Vagina (tissue), 2 donors: ENCODE results near the gene SQOR.

ENCODE experiments used
- CTCF ChIP-seq, 3 experiments: fragments of 450-650 bp in 2 of 3; fragments of 200-600 bp in 1 of 3; sonication (generic) in 1 of 3; IDR thresholded peaks; one replicate each; pipeline ENCODE4 v1.5.1; 2017 to 2019; ENCODE audit warnings: antibody characterized with exemption in 3 of 3, mild to moderate bottlenecking in 2 of 3, moderate library complexity in 2 of 3
- POLR2A ChIP-seq, 2 donors: fragments of 450-650 bp; IDR thresholded peaks; one replicate each; pipeline ENCODE4 v1.6.1; 2017; ENCODE audit warnings: antibody characterized with exemption in 2 of 2, mild to moderate bottlenecking in 2 of 2, moderate library complexity in 2 of 2
- POLR2AphosphoS5 ChIP-seq, 2 donors: sonication (generic); formaldehyde crosslinking; IDR thresholded peaks; one replicate each; pipeline ENCODE4 v1.9.0; 2017; ENCODE audit warnings: antibody characterized with exemption in 2 of 2, mild to moderate bottlenecking in 2 of 2, low read depth in 1 of 2; ENCODE audit not compliant: insufficient read depth in 1 of 2

- no peak for TF ChIP-seq CTCF (IDR thresholded peaks at IDR 0.05)
- no peak for TF ChIP-seq POLR2A (IDR thresholded peaks at IDR 0.05)
- no peak for TF ChIP-seq POLR2AphosphoS5 (IDR thresholded peaks at IDR 0.05; ENCODE audit: insufficient read depth in 1 of 2, low read depth in 1 of 2)
Observed at GRCh38 chr15:45664451-45664850, 29.6 kb downstream of the SQOR start.
